ENCODE results near the gene CAD. TPM values are rescaled to one million over a fixed set of nuclear protein-coding genes. Genes with fewer than 3 reads are reported as not detected.

Gene CAD
- polyA plus RNA-seq, 3 donors: 40.8 to 42.0 (median 41.9) TPM

- DNase-seq (ENCODE audit: low read depth in 3 of 3, low spot score in 2 of 3): no peak
Measured at GRCh38 chr2:27275211-27276150, 58.3 kb downstream of the CAD start, which contains the start of gene DNAJC5G. DNAJC5G (plus strand) TSS chr2:27275433; CDS start chr2:27276729, 1,296 bp downstream.

GRCh38 chr2:27278010-27278409 lies 60.8 kb downstream of the CAD start:
- no peak for DNase-seq (ENCODE audit: low read depth in 3 of 3, low spot score in 2 of 3)

DNA sequence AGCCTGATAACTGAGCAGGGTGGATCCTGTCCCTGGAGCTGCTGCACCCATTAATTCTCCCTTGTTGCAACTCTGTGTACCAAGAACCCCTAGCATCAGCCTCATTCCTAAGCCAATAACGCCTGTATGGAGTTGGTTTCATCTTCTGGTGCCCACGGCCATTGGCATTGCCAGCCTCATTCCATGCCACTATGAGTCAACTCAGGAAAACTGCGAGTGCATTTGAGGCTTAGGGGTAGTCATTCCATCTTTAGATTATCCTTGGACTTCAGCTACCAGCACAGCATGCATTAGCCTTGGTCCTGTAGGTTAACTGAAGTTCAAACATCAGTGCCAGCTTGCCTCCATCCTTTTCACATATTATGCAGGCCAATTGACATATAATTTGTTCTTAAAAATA lies 63.7 kb downstream of the CAD start:
- no peak for DNase-seq (ENCODE audit: low read depth in 3 of 3, low spot score in 2 of 3)

- no peak for DNase-seq (ENCODE audit: low read depth in 3 of 3, low spot score in 2 of 3)
Measured at GRCh38 chr2:27281442-27281841, 64.3 kb downstream of the CAD start.

DNA sequence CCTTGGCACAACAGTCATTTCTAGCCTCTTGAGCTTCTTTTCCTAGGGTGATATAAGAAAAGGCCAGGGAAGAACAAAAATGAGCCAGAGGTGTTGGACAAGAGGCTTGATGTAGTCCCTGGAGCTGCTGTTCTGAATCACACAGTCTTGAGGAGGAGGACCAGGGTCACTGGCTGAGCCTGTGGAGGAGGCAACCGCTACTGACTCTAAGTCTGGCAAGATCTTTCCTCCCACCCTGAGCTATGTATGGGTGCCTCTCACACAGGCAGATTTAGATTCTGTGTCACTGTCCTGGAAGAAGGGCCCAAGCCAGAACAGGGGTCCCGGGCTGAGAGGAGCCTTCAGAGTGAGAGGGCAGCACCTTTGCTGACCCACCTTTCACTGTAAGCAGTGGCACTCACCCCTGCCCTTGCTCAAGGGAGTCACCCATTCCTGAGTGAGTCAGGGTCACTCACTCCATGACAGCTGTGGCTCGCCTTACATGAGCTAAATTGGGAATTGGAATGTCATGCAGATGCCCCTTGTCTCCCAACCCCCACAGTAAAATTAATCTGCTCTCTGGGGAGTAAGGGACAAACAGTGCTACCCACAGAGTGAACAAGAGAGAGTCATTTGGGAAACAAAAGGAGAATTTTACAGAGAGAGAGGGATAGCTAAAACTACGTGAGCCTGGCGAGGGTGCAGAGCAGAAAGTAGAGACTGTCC lies 64.8 kb downstream of the CAD start, which contains the start of gene TRIM54:
Gene TRIM54 (plus strand): TSS at position 575 of the 705 bp plus-strand sequence. CDS start 303 bp downstream, outside the sequence.
- no peak for DNase-seq (ENCODE audit: low read depth in 3 of 3, low spot score in 2 of 3)

GRCh38 chr2:27282892-27283291 lies 65.7 kb downstream of the CAD start:
- DNase-seq (ENCODE audit: low read depth in 3 of 3, low spot score in 2 of 3): no peak

DNA sequence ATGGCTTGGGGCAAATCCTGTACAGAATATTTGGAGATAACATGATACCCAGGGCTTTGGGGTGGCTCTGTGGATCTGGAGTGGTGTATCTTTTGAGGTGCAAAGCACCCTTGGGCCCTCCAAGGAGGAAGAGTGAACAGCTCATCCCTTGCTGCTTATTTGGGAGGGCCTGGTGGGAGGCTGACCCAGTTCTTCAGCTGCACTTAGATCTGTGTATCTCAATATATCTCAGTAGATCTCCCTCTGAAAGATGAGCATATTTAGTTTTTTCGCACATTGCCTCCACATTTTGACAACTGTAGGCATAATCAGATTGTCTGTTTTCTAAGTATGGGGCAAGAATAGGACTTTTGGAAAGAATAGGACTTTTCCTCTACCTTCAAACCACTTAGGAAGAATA lies 67.8 kb downstream of the CAD start:
- DNase-seq (ENCODE audit: low read depth in 3 of 3, low spot score in 2 of 3): no peak

DNA sequence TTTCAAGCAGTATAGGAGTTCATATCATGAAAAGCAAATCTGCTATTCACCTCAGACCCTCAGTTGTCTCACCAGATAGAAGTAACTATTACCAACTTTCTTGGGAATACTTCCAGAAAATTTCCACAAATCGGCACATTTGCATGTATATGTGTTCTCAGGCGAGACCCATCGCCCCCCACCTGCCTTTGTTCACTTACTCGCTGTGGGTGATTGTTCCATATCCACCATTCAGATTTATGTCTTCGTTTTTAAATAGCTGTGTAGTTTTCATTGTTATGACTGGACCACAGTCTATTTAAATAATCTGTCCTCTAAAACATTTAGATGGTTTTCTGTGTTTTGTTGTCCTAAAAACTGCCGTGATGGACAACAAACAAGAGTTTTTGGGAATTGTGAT lies 68.3 kb downstream of the CAD start:
- no peak for DNase-seq (ENCODE audit: low read depth in 3 of 3, low spot score in 2 of 3)

GRCh38 chr2:27288610-27289009 lies 71.4 kb downstream of the CAD start:
- no peak for DNase-seq (ENCODE audit: low read depth in 3 of 3, low spot score in 2 of 3)

DNA sequence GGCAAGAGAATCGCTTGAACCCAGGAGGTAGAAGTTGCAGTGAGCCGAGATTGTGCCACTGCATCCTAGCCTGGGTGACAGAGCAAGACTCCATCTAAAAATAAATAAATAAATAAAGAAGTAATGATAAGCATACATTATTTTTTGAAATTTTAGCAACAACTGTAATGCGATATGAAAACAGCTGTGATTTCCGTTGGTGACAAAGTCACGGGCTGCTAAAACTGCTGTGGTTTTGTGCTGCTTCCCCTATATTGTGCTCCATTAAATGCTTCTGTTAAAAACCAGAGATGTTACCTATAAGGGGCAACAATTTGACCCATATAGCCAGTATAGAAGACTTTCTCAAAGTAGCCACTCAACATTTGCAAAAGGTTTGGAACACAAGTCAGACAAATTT lies 73.4 kb downstream of the CAD start:
- DNase-seq (ENCODE audit: low read depth in 3 of 3, low spot score in 2 of 3): no peak

DNA sequence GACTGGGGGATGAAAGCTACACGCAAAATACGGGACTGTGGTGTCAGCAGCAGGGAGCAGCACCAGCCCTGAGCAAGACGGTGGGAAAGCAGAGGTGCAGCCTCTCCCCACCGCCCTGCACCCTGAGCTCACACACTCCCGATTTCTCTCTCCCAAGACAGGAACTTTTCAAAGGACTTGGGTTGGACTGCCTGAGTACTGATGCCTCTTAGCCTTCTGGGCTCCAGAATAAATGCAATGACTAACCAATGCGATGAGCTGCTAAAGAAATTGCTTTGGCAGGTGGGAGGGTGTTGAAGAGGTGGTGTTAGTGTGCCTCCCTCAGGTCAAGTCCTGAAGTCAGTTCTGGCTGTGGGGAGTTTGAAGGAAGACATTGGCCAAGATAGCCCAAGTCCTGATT lies 74.7 kb downstream of the CAD start:
- DNase-seq (ENCODE audit: low read depth in 3 of 3, low spot score in 2 of 3): no peak

Other genes starting within 250 kb of the CAD start
- 10 to 100 TPM; 10.6 to 11.9 (median 11.4) TPM for gene MAPRE3, start 246.7 kb upstream of the CAD start, polyA plus RNA-seq (ENCODE audit: insufficient read length in 3 of 3)
- gene TMEM214, start 184.4 kb upstream of the CAD start, polyA plus RNA-seq (ENCODE audit: insufficient read length in 3 of 3): 10 to 100 TPM; 51.3 to 54.4 (median 52.8) TPM
- gene AGBL5, start 165.7 kb upstream of the CAD start, polyA plus RNA-seq (ENCODE audit: insufficient read length in 3 of 3): 10 to 100 TPM; 60.9 to 64.2 (median 61.0) TPM
- 100 to 1,000 TPM; 229 to 284 (median 261) TPM for gene OST4, start 145.7 kb upstream of the CAD start, polyA plus RNA-seq (ENCODE audit: insufficient read length in 3 of 3)
- 10 to 100 TPM; 61.8 to 70.7 (median 70.5) TPM for gene EMILIN1, start 138.8 kb upstream of the CAD start, polyA plus RNA-seq (ENCODE audit: insufficient read length in 3 of 3)
- 10 to 100 TPM; 39.5 to 54.9 (median 54.8) TPM for gene KHK, start 130.6 kb upstream of the CAD start, polyA plus RNA-seq (ENCODE audit: insufficient read length in 3 of 3)
- gene CGREF1, start 98.2 kb upstream of the CAD start, polyA plus RNA-seq (ENCODE audit: insufficient read length in 3 of 3): 1 to 10 TPM; 5.0 to 5.8 (median 5.3) TPM
- gene ABHD1, start 93.6 kb upstream of the CAD start, polyA plus RNA-seq (ENCODE audit: insufficient read length in 3 of 3): 1 to 10 TPM in 2 of 3 donors, under 1 TPM in 1; 0.88 to 1.4 (median 1.3) TPM
- 10 to 100 TPM; 51.5 to 55.3 (median 51.7) TPM for gene PREB, start 82.7 kb upstream of the CAD start, polyA plus RNA-seq (ENCODE audit: insufficient read length in 3 of 3)
- gene PRR30, start 78.0 kb upstream of the CAD start, polyA plus RNA-seq (ENCODE audit: insufficient read length in 3 of 3): not detected
- gene TCF23, start 68.4 kb upstream of the CAD start, polyA plus RNA-seq (ENCODE audit: insufficient read length in 3 of 3): under 1 TPM; 0.62 to 0.93 (median 0.68) TPM
- 100 to 1,000 TPM; 164 to 175 (median 169) TPM for gene ATRAID, start 5.3 kb upstream of the CAD start, polyA plus RNA-seq (ENCODE audit: insufficient read length in 3 of 3)
- gene SLC5A6, start 5.1 kb upstream of the CAD start, polyA plus RNA-seq (ENCODE audit: insufficient read length in 3 of 3): 10 to 100 TPM; 32.9 to 37.4 (median 36.7) TPM
- gene SLC30A3, start 45.7 kb downstream of the CAD start, polyA plus RNA-seq (ENCODE audit: insufficient read length in 3 of 3): 1 to 10 TPM; 4.4 to 6.0 (median 5.5) TPM
- gene DNAJC5G, start 58.1 kb downstream of the CAD start, polyA plus RNA-seq (ENCODE audit: insufficient read length in 3 of 3): under 1 TPM; 0.47 to 0.76 (median 0.58) TPM
- 1 to 10 TPM; 3.2 to 3.9 (median 3.6) TPM for gene TRIM54, start 65.1 kb downstream of the CAD start, polyA plus RNA-seq (ENCODE audit: insufficient read length in 3 of 3)
- under 1 TPM; 0.19 to 0.59 (median 0.36) TPM for gene UCN, start 91.1 kb downstream of the CAD start, polyA plus RNA-seq (ENCODE audit: insufficient read length in 3 of 3)
- gene MPV17, start 105.7 kb downstream of the CAD start, polyA plus RNA-seq (ENCODE audit: insufficient read length in 3 of 3): 10 to 100 TPM; 70.9 to 85.0 (median 77.1) TPM
- gene GTF3C2, start 139.4 kb downstream of the CAD start, polyA plus RNA-seq (ENCODE audit: insufficient read length in 3 of 3): 10 to 100 TPM; 64.5 to 71.2 (median 67.7) TPM
- 10 to 100 TPM; 50.9 to 55.0 (median 51.2) TPM for gene EIF2B4, start 153.0 kb downstream of the CAD start, polyA plus RNA-seq (ENCODE audit: insufficient read length in 3 of 3)
- gene SNX17, start 153.2 kb downstream of the CAD start, polyA plus RNA-seq (ENCODE audit: insufficient read length in 3 of 3): 100 to 1,000 TPM; 100 to 114 (median 106) TPM
- gene ZNF513, start 163.4 kb downstream of the CAD start, polyA plus RNA-seq (ENCODE audit: insufficient read length in 3 of 3): 10 to 100 TPM; 16.9 to 19.1 (median 16.9) TPM
- 100 to 1,000 TPM in 2 of 3 donors, 10 to 100 TPM in 1; 95.5 to 109 (median 103) TPM for gene PPM1G, start 192.2 kb downstream of the CAD start, polyA plus RNA-seq (ENCODE audit: insufficient read length in 3 of 3)
- 100 to 1,000 TPM; 126 to 135 (median 130) TPM for gene NRBP1, start 211.3 kb downstream of the CAD start, polyA plus RNA-seq (ENCODE audit: insufficient read length in 3 of 3)
- 1 to 10 TPM; 5.6 to 8.1 (median 6.5) TPM for gene KRTCAP3, start 225.0 kb downstream of the CAD start, polyA plus RNA-seq (ENCODE audit: insufficient read length in 3 of 3)